ENCODE results near the gene LOXHD1.

The LOXHD1 gene

GRCh38 chr18:46464926-46465655 lies 191.9 kb downstream of the LOXHD1 start:
- H4K8ac ChIP-seq (ENCODE audit: low read depth, low read length), result no peak overlapping the region
- H3K14ac ChIP-seq (ENCODE audit: low read length), result no peak overlapping the region
- no CpG with 5 or more reads among the region's 8 CpGs for WGBS (ENCODE audit: extremely low coverage, insufficient coverage, insufficient read length)
- no peak overlapping the region for H4K91ac ChIP-seq (ENCODE audit: low read depth, low read length)
- no peak overlapping the region for H3K23ac ChIP-seq (ENCODE audit: low read length)
- no peak for DNase-seq
- H3K79me1 ChIP-seq (ENCODE audit: low read length), result no peaks in the 10 kb centered on the region
- H3K27ac ChIP-seq (ENCODE audit: low read depth, low read length), result no peak overlapping the region
- H2AFZ ChIP-seq (ENCODE audit: insufficient read depth, low read length, poor library complexity), result no peak overlapping the region
- no peak overlapping the region for H3K18ac ChIP-seq (ENCODE audit: low read length)
- H2BK12ac ChIP-seq (ENCODE audit: low read length), result no peak overlapping the region
- no peak overlapping the region for H2BK120ac ChIP-seq (ENCODE audit: insufficient read depth, low read length, poor library complexity)
- H3K79me2 ChIP-seq (ENCODE audit: control insufficient read depth, insufficient read depth, low read length, poor library complexity), result no peaks in the 10 kb centered on the region
- no peak overlapping the region for H3K9ac ChIP-seq (ENCODE audit: low read length)
- H3K4me1 ChIP-seq (ENCODE audit: control insufficient read depth in 1 of 2, insufficient read depth in 2 of 2, low read length in 2 of 2), result no peaks in the 10 kb centered on the region
- no peak overlapping the region for H2BK5ac ChIP-seq (ENCODE audit: low read depth, low read length, poor library complexity)
- H3K4me2 ChIP-seq (ENCODE audit: low read length), result no peak overlapping the region
- no peak overlapping the region for H4K12ac ChIP-seq (ENCODE audit: low read depth, low read length)
- H3K36me3 ChIP-seq (ENCODE audit: control insufficient read depth in 1 of 2, insufficient read depth in 2 of 2, low read length in 2 of 2), result no peaks in the 10 kb centered on the region
- H2AK5ac ChIP-seq (ENCODE audit: low read length), result no peak overlapping the region
- H3K27me3 ChIP-seq (ENCODE audit: insufficient read depth, low read length), result no peaks in the 10 kb centered on the region
- H3K4ac ChIP-seq (ENCODE audit: low read depth, low read length), result no peak overlapping the region
- H3K4me3 ChIP-seq (ENCODE audit: low read depth, low read length), result no peak overlapping the region
- no peaks in the 10 kb centered on the region for H3K9me3 ChIP-seq (ENCODE audit: insufficient read depth, low read depth, low read length)

GRCh38 chr18:46462523-46462922 lies 194.5 kb downstream of the LOXHD1 start:
- Histone ChIP-seq H3K4ac (ENCODE audit: low read depth, low read length) (no peak overlapping the region), H3K4me1 (ENCODE audit: control insufficient read depth in 1 of 2, insufficient read depth in 2 of 2, low read length in 2 of 2) (no peaks in the 10 kb centered on the region), H2AK5ac (ENCODE audit: low read length) (no peak overlapping the region), H3K4me3 (ENCODE audit: low read depth, low read length) (no peak overlapping the region), H3K79me1 (ENCODE audit: low read length) (no peaks in the 10 kb centered on the region), H3K9ac (ENCODE audit: low read length) (no peak overlapping the region), H3K23ac (ENCODE audit: low read length) (no peak overlapping the region), H4K12ac (ENCODE audit: low read depth, low read length) (no peak overlapping the region), H3K14ac (ENCODE audit: low read length) (no peak overlapping the region), H3K36me3 (ENCODE audit: control insufficient read depth in 1 of 2, insufficient read depth in 2 of 2, low read length in 2 of 2) (no peaks in the 10 kb centered on the region), H3K4me2 (ENCODE audit: low read length) (no peak overlapping the region), H4K8ac (ENCODE audit: low read depth, low read length) (no peak overlapping the region), H3K9me3 (ENCODE audit: insufficient read depth, low read depth, low read length) (no peaks in the 10 kb centered on the region), H3K27me3 (ENCODE audit: insufficient read depth, low read length) (no peaks in the 10 kb centered on the region), H2BK12ac (ENCODE audit: low read length) (no peak overlapping the region), H2BK5ac (ENCODE audit: low read depth, low read length, poor library complexity) (no peak overlapping the region), H4K91ac (ENCODE audit: low read depth, low read length) (no peak overlapping the region), H3K79me2 (ENCODE audit: control insufficient read depth, insufficient read depth, low read length, poor library complexity) (no peaks in the 10 kb centered on the region), H2BK120ac (ENCODE audit: insufficient read depth, low read length, poor library complexity) (no peak overlapping the region), H3K18ac (ENCODE audit: low read length) (no peak overlapping the region), H3K27ac (ENCODE audit: low read depth, low read length) (no peak overlapping the region), H2AFZ (ENCODE audit: insufficient read depth, low read length, poor library complexity) (no peak overlapping the region)
- no peak for DNase-seq
- WGBS (ENCODE audit: extremely low coverage, insufficient coverage, insufficient read length), result no CpG with 5 or more reads among the region's 7 CpGs

GRCh38 chr18:46461993-46462392 lies 195.0 kb downstream of the LOXHD1 start:
- H3K4me2 ChIP-seq (ENCODE audit: low read length), result no peak overlapping the region
- no peak overlapping the region for H2BK5ac ChIP-seq (ENCODE audit: low read depth, low read length, poor library complexity)
- no peak overlapping the region for H3K18ac ChIP-seq (ENCODE audit: low read length)
- H3K9ac ChIP-seq (ENCODE audit: low read length), result no peak overlapping the region
- H4K91ac ChIP-seq (ENCODE audit: low read depth, low read length), result no peak overlapping the region
- no peak overlapping the region for H3K14ac ChIP-seq (ENCODE audit: low read length)
- no peak overlapping the region for H2AFZ ChIP-seq (ENCODE audit: insufficient read depth, low read length, poor library complexity)
- WGBS (ENCODE audit: extremely low coverage, insufficient coverage, insufficient read length), result no CpG with 5 or more reads among the region's 6 CpGs
- no peak overlapping the region for H4K8ac ChIP-seq (ENCODE audit: low read depth, low read length)
- H3K9me3 ChIP-seq (ENCODE audit: insufficient read depth, low read depth, low read length), result no peaks in the 10 kb centered on the region
- no peak for DNase-seq
- no peak overlapping the region for H2AK5ac ChIP-seq (ENCODE audit: low read length)
- H3K27me3 ChIP-seq (ENCODE audit: insufficient read depth, low read length), result no peaks in the 10 kb centered on the region
- H3K36me3 ChIP-seq (ENCODE audit: control insufficient read depth in 1 of 2, insufficient read depth in 2 of 2, low read length in 2 of 2), result no peaks in the 10 kb centered on the region
- no peaks in the 10 kb centered on the region for H3K79me2 ChIP-seq (ENCODE audit: control insufficient read depth, insufficient read depth, low read length, poor library complexity)
- H4K12ac ChIP-seq (ENCODE audit: low read depth, low read length), result no peak overlapping the region
- no peaks in the 10 kb centered on the region for H3K79me1 ChIP-seq (ENCODE audit: low read length)
- no peak overlapping the region for H2BK120ac ChIP-seq (ENCODE audit: insufficient read depth, low read length, poor library complexity)
- H2BK12ac ChIP-seq (ENCODE audit: low read length), result no peak overlapping the region
- no peaks in the 10 kb centered on the region for H3K4me1 ChIP-seq (ENCODE audit: control insufficient read depth in 1 of 2, insufficient read depth in 2 of 2, low read length in 2 of 2)
- H3K23ac ChIP-seq (ENCODE audit: low read length), result no peak overlapping the region
- H3K4me3 ChIP-seq (ENCODE audit: low read depth, low read length), result no peak overlapping the region
- no peak overlapping the region for H3K27ac ChIP-seq (ENCODE audit: low read depth, low read length)
- H3K4ac ChIP-seq (ENCODE audit: low read depth, low read length), result no peak overlapping the region

GRCh38 chr18:46460754-46461153 lies 196.3 kb downstream of the LOXHD1 start:
- Histone ChIP-seq H3K9ac (ENCODE audit: low read length) (no peak overlapping the region), H3K79me1 (ENCODE audit: low read length) (no peaks in the 10 kb centered on the region), H3K14ac (ENCODE audit: low read length) (no peak overlapping the region), H4K91ac (ENCODE audit: low read depth, low read length) (no peak overlapping the region), H3K27me3 (ENCODE audit: insufficient read depth, low read length) (no peaks in the 10 kb centered on the region), H2BK5ac (ENCODE audit: low read depth, low read length, poor library complexity) (no peak overlapping the region), H2BK12ac (ENCODE audit: low read length) (no peak overlapping the region), H3K4me2 (ENCODE audit: low read length) (no peak overlapping the region), H2AFZ (ENCODE audit: insufficient read depth, low read length, poor library complexity) (no peak overlapping the region), H2BK120ac (ENCODE audit: insufficient read depth, low read length, poor library complexity) (no peak overlapping the region), H3K79me2 (ENCODE audit: control insufficient read depth, insufficient read depth, low read length, poor library complexity) (no peaks in the 10 kb centered on the region), H4K12ac (ENCODE audit: low read depth, low read length) (no peak overlapping the region), H3K27ac (ENCODE audit: low read depth, low read length) (no peak overlapping the region), H3K18ac (ENCODE audit: low read length) (no peak overlapping the region), H3K4me1 (ENCODE audit: control insufficient read depth in 1 of 2, insufficient read depth in 2 of 2, low read length in 2 of 2) (no peaks in the 10 kb centered on the region), H3K9me3 (ENCODE audit: insufficient read depth, low read depth, low read length) (no peaks in the 10 kb centered on the region), H3K23ac (ENCODE audit: low read length) (no peak overlapping the region), H3K36me3 (ENCODE audit: control insufficient read depth in 1 of 2, insufficient read depth in 2 of 2, low read length in 2 of 2) (no peaks in the 10 kb centered on the region), H3K4me3 (ENCODE audit: low read depth, low read length) (no peak overlapping the region), H3K4ac (ENCODE audit: low read depth, low read length) (no peak overlapping the region), H2AK5ac (ENCODE audit: low read length) (no peak overlapping the region), H4K8ac (ENCODE audit: low read depth, low read length) (no peak overlapping the region)
- WGBS (ENCODE audit: extremely low coverage, insufficient coverage, insufficient read length), result no CpG with 5 or more reads among the region's 5 CpGs
- DNase-seq, result no peak

Data from trophoblast cell (in vitro differentiated cells and primary cell).